Liver (tissue), 3 donors: ENCODE data around the gene SYT2.

Experiments used
- EGR1 ChIP-seq, 2 donors: IDR thresholded peaks; 2 replicates each; pipeline ENCODE4 v1.6.1; 2016 to 2018; ENCODE audit warnings: antibody characterized with exemption in 2 of 2, low read depth in 2 of 2
- GABPA ChIP-seq, 2 donors: IDR thresholded peaks in 1 of 2; conservative IDR thresholded peaks in 1 of 2; 2 replicates each; pipeline ENCODE4 v1.6.1; 2016; ENCODE audit warnings: antibody characterized with exemption in 2 of 2, mild to moderate bottlenecking in 1 of 2, moderate library complexity in 1 of 2
- HNF4G ChIP-seq: IDR thresholded peaks from 2 replicates; pipeline ENCODE4 v1.6.1; 2016; ENCODE audit warnings: antibody characterized with exemption
- RAD21 ChIP-seq, 2 donors: IDR thresholded peaks; 2 replicates each; pipeline ENCODE4 v1.6.1; 2016; ENCODE audit warnings: antibody characterized with exemption in 2 of 2, mild to moderate bottlenecking in 2 of 2
- RXRA ChIP-seq, 2 donors: IDR thresholded peaks; 2 replicates each; pipeline ENCODE4 v1.6.1; 2017 to 2018; ENCODE audit warnings: antibody characterized with exemption in 2 of 2, mild to moderate bottlenecking in 1 of 2
- SP1 ChIP-seq: IDR thresholded peaks from 2 replicates; pipeline ENCODE4 v1.6.1; 2018; ENCODE audit warnings: antibody characterized with exemption, mild to moderate bottlenecking
- TAF1 ChIP-seq: conservative IDR thresholded peaks from 2 replicates; pipeline ENCODE4 v1.6.1; 2016; ENCODE audit warnings: antibody characterized with exemption, mild to moderate bottlenecking
- YY1 ChIP-seq: IDR thresholded peaks from 2 replicates; pipeline ENCODE4 v1.6.1; 2016; ENCODE audit warnings: antibody characterized with exemption, mild to moderate bottlenecking
- TF ChIP-seq, protein P1 (sequence below): fragments of 150-350 bp; IDR thresholded peaks from 2 replicates; pipeline ENCODE4 v1.5.1; 2017; ENCODE audit warnings: improper control_type of control experiment, low read depth, low read length; ENCODE audit not compliant: missing input control
- TF ChIP-seq, protein P2 (sequence below): IDR thresholded peaks from 2 replicates; pipeline ENCODE4 v1.6.1; 2016; ENCODE audit warnings: antibody characterized with exemption, mild to moderate bottlenecking
- TF ChIP-seq, protein P3 (sequence below): IDR thresholded peaks from 2 replicates; pipeline ENCODE4 v1.6.1; 2016; ENCODE audit warnings: antibody characterized with exemption
- TF ChIP-seq, protein P4 (sequence below): IDR thresholded peaks from 2 replicates; pipeline ENCODE4 v1.6.1; 2016; ENCODE audit warnings: antibody characterized with exemption
- donor health status: healthy.
- donor health status: healthy.

DNA sequence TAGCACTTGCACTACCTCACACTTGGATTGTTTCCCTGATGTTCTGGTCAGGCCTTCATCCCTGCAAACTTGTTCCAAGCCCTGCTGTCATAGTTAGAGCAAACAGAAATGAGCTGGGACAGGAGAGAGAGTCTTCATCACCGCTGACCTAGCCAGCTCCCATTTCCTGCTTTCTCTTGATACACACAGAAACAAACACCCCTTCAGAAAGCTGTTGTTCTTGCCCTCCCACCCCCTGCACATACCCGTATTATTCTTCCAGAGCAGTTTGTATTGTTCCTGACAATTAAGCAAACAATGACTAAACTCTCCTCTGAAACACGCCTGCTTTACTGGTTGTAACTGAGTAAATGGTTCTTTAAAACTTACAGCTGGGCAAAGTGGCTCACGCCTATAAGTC is 2.9 kb upstream of the SYT2 start:
- TF ChIP-seq, protein P1, sequence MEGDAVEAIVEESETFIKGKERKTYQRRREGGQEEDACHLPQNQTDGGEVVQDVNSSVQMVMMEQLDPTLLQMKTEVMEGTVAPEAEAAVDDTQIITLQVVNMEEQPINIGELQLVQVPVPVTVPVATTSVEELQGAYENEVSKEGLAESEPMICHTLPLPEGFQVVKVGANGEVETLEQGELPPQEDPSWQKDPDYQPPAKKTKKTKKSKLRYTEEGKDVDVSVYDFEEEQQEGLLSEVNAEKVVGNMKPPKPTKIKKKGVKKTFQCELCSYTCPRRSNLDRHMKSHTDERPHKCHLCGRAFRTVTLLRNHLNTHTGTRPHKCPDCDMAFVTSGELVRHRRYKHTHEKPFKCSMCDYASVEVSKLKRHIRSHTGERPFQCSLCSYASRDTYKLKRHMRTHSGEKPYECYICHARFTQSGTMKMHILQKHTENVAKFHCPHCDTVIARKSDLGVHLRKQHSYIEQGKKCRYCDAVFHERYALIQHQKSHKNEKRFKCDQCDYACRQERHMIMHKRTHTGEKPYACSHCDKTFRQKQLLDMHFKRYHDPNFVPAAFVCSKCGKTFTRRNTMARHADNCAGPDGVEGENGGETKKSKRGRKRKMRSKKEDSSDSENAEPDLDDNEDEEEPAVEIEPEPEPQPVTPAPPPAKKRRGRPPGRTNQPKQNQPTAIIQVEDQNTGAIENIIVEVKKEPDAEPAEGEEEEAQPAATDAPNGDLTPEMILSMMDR: no peak
- TF ChIP-seq GABPA (IDR thresholded peaks at IDR 0.05 in 1 of 2, conservative IDR thresholded peaks at IDR 0.05 in 1 of 2) (no peak), YY1 (no peak), TAF1 (no peak), EGR1 (IDR thresholded peaks at IDR 0.05; ENCODE audit: low read depth in 2 of 2) (no peak), SP1 (no peak), RAD21 (IDR thresholded peaks at IDR 0.05) (no peak), HNF4G (no peak), RXRA (IDR thresholded peaks at IDR 0.05) (no peak)
- TF ChIP-seq, protein P2, sequence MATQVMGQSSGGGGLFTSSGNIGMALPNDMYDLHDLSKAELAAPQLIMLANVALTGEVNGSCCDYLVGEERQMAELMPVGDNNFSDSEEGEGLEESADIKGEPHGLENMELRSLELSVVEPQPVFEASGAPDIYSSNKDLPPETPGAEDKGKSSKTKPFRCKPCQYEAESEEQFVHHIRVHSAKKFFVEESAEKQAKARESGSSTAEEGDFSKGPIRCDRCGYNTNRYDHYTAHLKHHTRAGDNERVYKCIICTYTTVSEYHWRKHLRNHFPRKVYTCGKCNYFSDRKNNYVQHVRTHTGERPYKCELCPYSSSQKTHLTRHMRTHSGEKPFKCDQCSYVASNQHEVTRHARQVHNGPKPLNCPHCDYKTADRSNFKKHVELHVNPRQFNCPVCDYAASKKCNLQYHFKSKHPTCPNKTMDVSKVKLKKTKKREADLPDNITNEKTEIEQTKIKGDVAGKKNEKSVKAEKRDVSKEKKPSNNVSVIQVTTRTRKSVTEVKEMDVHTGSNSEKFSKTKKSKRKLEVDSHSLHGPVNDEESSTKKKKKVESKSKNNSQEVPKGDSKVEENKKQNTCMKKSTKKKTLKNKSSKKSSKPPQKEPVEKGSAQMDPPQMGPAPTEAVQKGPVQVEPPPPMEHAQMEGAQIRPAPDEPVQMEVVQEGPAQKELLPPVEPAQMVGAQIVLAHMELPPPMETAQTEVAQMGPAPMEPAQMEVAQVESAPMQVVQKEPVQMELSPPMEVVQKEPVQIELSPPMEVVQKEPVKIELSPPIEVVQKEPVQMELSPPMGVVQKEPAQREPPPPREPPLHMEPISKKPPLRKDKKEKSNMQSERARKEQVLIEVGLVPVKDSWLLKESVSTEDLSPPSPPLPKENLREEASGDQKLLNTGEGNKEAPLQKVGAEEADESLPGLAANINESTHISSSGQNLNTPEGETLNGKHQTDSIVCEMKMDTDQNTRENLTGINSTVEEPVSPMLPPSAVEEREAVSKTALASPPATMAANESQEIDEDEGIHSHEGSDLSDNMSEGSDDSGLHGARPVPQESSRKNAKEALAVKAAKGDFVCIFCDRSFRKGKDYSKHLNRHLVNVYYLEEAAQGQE: no peak
- TF ChIP-seq, protein P3, sequence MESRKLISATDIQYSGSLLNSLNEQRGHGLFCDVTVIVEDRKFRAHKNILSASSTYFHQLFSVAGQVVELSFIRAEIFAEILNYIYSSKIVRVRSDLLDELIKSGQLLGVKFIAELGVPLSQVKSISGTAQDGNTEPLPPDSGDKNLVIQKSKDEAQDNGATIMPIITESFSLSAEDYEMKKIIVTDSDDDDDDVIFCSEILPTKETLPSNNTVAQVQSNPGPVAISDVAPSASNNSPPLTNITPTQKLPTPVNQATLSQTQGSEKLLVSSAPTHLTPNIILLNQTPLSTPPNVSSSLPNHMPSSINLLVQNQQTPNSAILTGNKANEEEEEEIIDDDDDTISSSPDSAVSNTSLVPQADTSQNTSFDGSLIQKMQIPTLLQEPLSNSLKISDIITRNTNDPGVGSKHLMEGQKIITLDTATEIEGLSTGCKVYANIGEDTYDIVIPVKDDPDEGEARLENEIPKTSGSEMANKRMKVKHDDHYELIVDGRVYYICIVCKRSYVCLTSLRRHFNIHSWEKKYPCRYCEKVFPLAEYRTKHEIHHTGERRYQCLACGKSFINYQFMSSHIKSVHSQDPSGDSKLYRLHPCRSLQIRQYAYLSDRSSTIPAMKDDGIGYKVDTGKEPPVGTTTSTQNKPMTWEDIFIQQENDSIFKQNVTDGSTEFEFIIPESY: no peak
- TF ChIP-seq, protein P4, sequence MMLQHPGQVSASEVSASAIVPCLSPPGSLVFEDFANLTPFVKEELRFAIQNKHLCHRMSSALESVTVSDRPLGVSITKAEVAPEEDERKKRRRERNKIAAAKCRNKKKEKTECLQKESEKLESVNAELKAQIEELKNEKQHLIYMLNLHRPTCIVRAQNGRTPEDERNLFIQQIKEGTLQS: no peak
